Measurements from ENCODE around the gene PEAK3. TPM values are rescaled to one million over a fixed set of nuclear protein-coding genes. Genes with fewer than 3 reads are reported as not detected.

PEAK3 gene
- polyA plus RNA-seq, 3 donors = 0.04 to 0.08 (median 0.04) TPM

DNA sequence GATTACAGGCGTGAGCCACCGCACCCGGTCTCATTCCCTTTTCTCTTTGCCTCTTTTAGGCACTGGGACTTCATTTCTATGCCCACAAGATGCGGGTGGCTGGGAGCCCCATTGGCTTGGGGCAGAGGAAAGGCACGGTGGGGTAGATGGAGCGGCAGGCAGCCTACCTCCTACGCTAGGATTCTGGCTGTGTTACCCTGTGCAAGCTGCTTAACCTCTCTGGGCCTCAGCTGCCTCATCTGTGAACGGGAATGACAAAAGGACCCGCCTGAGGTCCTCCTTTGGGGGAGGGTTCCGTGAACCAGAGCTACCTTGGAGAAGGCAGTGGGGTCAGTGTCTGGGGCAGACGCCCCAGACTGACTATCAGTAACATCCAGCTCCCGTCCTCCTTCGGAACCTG is 35.3 kb upstream of the PEAK3 start:
- no peak for DNase-seq (ENCODE audit: low read depth in 3 of 3, low spot score in 2 of 3)

DNA sequence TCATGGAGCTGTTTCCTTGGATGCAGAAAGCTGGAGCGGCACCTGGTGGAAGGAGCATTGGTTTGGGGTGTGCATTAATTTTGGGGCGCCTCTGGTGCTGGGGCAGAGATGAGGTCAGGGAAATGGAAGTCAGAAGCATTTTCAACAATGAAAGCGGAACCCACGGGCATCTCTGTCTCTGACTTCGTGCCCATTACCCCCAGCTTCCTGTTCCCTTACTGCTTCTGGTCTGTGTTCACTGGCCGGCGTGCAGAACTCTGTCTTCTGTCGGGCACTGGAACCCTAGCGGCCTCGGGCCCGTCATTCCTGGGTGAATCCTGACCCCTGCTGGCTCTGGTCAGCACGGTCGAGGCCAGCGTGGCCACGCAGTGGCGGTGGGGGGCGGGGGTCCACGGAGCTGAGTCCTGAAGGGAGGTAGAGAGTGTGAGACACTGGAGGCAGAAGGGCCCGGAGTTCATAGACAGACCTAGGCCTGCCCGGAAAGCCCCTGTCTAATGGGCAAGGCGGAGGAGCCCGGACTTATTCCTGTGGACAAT is 33.9 kb upstream of the PEAK3 start:
- no peak for DNase-seq (ENCODE audit: low read depth in 3 of 3, low spot score in 2 of 3)

DNA sequence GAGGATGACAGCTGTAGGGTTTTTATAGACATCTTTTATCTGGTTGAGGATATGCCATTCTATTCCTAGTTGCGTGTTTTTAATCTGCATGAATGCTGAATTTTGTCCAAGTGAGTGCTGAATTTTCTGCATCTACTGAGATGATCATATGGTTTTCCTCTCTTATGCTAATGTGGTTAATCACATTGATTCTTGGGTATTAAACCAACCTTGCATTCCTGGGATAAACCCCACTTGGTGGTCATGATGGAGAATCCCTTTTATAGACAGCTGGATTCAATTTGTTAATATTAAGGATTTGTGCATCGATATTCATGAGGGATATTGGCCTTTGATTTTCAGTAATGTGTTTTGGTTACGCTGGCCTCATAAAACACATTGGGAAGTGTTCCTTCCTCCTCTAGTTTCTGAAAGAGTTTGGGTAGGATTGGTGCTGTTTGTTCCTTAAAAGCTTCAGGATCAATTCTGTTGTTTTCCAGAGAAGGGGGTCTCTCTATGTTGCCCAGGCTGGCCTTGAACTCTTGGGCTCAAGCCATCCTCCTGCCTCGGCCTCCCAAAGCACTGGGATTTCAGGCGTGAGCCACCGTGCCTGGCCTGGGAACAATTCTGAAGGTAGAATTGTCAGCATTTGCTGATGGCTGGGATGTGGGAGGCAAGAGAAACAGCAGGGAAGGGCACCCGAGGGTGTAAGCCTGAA is 33.3 kb upstream of the PEAK3 start:
- no peak for DNase-seq (ENCODE audit: low read depth in 3 of 3, low spot score in 2 of 3)

DNA sequence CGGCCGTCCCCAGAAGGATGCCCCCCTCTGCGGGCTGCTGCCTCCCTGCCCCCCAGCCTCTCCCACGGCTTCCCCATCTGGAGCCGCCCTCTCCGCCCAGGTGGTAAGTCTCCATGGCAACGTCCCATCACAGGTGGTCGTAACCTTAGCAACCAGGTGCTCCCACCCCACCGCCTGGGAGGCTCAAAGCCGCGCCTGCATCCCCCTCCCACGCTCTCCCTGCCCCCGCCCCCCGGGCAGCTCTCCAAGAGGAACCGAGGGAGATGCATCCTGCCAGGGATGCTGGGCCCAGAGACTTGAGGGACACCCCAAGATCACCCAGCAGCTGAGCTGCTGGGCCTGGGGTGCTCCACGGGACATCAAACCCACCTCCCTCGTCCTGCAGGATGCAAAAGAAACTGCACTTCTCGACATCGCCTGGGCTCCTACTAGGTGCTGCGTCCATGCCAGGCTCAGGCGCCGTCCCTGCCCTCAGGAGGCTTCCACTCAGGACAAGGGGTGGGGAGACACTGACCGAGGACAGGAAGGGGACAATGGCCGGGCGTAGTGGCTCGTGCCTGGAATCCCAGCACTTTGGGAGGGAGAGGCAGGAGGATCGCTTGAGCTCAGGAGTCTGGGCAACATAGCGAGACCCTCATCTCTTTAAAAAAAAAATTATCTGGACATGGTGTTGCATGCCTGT is 31.0 kb upstream of the PEAK3 start:
- no peak for DNase-seq (ENCODE audit: low read depth in 3 of 3, low spot score in 2 of 3)

DNA sequence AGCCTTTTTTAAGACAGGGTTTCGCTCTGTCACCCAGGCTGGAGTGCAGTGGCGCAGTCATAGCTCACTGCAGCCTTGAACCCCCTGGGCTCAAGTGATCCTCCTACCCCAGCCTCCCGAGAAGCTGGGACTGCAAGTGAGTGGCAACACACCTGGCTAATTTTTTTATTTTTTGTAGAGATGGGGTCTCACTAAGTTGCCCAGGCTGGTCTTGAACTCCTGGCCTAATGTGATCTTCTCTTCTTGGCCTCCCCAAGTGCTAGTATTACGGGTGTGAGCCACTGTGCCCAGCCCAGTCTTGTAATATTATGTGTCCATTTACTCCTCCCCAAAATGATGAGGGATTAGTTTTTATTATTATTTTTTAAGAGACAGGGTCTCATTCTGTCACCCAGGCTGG is 29.1 kb upstream of the PEAK3 start:
- no peak for DNase-seq (ENCODE audit: low read depth in 3 of 3, low spot score in 2 of 3)

DNA sequence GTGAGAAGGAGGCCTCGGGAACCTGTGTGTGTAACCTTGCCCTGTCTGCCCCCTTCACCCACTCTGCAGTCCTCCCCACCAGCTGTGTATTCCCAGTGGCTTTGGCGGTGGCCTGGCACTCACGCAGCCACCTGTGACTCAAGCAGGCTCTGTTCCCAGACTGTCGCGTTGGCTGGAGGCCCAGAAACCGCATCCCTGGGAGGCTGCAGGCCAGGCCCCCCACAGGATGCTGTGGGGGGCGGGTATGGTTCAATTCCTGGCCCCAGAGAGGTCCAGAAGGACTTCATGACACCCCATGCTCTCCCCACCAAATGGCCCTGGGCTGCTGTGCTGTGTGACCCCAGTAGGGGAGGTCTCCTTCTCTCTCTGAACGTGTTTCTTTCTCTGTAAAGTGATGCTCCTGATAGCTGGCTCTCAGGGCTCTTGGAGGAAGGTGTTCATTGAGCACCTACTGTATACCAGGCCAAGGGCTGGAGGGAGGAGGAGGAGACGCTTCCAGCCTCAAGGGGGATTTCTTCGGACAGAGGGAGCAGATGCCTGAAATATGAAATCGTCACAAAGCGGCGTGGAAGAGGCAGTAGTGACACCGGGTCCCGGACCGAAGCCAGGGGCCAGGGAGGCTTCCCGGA is 27.9 kb upstream of the PEAK3 start:
- DNase-seq (ENCODE audit: low read depth in 3 of 3, low spot score in 2 of 3) = no peak

DNA sequence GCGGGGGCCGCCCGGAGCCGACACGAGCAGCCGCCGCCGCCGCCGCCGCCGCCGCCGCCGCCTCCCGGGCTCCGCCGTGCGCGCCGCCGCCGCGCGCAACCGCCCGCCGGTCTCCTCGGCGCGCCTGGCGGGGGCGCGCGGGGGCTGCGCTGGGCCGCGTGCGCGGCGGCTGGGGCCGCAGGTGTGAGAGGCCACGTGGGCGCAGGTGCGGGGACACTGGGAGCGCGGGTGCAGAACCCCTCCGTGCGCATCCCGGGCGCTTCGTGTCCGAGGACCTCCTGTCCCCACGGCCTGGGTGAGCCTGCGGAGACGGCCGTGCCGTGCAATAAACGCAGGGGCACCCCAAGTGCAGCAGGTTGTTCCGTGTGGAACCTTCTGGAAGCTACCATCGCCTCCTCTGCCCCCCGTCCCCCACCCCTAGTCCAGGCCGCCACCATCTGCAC is 26.2 kb upstream of the PEAK3 start, which contains the start of gene LINGO3:
Gene LINGO3 (minus strand): TSS at position 41 of the 443 bp plus-strand sequence. CDS start 16,378 bp downstream, outside the sequence.
- DNase-seq (ENCODE audit: low read depth in 3 of 3, low spot score in 2 of 3) = no peak

DNA sequence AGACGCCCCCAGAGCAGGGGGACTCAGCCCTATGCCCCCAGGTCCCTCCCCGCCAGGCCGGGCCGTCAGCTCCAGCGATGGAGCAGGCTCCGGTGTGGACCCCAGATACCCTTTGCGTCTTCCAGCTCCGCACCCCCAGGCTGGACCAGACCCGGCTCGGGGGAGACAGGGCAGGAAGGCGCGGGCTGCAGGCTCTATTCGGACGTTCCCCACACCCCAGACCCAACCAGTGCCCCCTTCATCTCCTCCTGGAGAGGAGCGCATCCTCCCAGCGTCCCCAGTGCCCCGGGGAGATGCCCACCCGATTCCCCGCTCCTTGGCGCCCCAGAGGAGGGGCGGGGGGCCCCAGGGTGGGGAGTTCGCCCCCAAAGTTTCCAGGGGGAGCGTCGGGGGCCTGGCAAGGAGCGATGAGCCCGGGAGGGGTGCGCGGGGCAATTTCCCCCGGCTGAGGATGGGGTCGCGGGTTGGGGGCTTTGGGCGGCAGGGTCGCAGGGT is 25.6 kb upstream of the PEAK3 start:
- no peak for DNase-seq (ENCODE audit: low read depth in 3 of 3, low spot score in 2 of 3)

DNA sequence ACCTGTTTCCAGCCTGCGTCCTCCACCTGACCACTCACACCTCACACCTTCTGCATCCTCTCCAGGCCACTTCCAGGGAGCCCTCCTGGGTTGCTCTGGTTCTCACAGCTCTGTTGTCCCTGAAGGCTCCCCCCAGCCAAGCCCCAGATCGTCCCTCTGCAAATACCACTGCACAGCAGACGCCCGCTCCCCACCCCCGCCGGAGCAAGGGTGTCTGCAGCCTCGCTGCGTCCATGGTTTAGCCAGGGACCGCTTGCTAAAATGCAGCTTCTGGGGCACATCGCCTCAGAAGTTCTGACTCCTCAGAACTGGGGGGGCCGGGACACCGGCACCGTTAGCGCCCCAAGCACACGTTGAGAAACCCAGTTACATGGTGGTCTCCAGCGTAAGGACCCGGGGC is 25.0 kb upstream of the PEAK3 start:
- no peak for DNase-seq (ENCODE audit: low read depth in 3 of 3, low spot score in 2 of 3)

DNA sequence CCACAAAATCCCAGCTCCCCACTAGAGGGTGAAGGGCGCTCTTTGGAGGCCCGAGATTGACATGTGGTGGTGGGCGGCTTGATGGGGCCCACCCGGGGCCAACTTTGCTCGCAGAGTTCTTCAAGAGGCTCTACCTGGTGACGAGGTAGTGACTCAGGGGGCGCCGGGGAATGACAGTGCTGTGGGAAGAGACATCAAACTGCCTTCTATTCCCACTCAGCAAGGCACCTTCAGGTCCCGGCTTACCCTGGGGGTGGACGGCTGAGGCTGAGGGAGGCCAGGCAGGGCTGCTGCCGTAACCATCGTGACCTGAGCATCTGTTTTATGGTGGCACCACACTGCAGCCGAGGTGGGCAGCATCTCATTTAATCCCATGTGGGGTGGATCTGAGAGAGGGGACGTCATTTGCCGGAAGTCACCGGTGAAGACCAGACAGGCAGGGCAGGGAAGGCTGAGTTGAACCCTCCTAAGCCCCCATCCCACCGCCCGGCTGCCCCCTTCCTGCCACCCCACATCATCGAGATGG is 24.4 kb upstream of the PEAK3 start:
- DNase-seq (ENCODE audit: low read depth in 3 of 3, low spot score in 2 of 3) = no peak

DNA sequence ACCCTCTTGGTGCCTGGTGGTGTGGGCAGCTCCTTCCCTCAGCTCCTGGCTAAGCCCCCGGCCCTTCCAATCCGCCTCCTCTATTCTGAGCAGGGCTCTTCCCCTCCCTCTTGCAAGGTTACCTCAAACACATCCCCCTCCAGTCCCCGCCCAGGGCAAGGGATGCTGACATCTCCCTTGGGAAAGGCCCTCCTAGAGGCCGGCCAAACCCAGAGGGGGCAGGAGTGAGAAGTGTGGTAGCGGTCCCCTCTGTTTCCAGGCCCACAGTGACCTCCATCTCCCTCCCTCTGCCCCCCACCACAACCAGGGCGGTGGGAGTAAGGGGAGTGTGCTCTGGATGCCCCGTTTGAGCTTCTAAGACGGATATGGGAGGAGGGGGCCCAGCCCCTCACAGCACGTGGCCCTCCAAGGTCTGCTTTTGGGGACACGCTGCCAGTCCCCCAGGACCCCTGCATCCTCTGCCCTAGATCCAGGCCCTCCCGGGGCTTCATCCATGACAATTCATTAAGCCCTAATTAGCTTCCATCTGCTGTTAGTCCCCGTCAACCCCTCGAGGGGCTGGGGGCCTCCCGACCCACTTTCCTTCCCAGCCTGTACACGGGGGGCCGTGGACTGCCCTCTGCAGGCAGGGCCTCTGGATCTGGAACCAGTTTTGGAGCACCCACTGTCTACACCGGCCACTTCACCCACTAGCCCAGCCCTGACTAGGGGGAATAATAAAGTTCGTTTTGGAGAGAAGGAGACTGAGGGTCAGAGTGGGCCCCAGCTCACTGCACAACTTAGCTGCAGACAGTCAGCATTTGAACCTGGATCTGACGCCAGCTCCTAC is 23.7 kb upstream of the PEAK3 start:
- DNase-seq (ENCODE audit: low read depth in 3 of 3, low spot score in 2 of 3) = no peak

DNA sequence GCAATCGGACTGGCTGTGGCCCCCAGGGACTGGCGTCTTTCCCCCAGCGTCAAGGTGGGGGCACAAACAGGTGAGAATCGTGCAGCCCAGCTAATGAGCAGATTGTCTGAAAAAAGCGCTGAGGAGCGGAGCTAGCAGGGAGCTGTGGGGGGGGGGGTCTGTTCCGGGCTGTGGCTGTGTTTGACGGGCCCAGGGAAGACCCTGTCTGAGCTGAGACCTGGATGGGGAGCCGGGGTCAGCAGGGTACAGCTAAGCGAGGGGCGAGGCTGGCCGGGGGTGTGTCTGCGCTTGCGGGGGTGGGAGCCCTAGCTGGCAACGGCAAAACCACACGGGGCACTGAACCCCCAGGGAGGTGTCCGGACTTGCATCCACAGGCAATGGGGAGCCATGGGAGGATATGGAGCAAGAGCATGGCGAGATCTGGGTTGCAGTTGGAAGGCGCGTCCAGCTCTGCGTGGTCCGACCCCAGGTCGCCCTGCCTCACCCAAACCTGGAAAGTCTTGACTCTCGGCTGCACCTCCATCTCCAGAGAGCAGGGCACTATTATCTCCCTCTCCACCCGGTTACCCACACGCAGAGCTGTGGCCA is 21.3 kb upstream of the PEAK3 start:
- no peak for DNase-seq (ENCODE audit: low read depth in 3 of 3, low spot score in 2 of 3)

DNA sequence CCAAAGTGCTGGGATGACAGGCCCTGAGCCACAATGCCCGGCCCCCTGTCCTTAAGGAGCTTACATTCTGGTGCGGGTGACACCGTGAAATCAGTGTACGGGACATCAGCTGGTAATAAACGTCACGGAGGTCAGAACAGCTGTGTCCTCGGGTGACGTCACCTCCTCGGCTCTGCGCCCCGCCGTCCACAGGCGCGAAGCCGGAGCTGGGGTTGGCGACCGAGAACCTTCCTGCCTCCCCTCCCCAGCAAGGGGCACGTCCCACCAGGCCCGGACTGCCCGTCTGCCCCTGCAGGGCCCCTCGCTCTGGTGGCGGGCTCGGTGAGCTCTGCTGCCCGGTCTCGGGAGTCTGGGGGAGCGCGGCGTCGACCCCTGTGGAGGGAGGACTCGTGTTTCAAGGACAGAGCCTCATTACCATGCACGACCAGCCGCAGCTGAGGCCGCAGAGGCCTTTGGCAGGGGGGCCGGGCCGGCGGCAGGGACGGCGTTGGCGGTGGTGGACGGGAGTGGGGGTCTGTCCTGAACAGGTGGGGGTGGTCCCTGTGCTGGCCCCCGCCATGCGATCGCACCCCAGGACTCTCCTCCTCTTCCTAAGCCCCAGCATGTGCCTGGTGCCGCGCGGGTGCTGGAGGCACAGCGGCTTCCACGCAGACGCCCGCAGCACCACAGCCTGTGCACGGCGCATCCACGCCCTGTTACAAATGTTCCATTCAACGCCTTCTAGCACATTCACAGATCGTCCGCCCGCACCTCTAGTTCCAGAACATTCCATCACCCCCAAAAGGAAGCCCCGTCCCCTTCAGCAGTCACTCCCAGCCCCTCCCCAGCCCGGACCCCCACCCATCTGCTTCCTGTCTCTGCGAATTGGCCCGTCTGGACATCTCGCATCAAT is 20.6 kb upstream of the PEAK3 start:
- DNase-seq (ENCODE audit: low read depth in 3 of 3, low spot score in 2 of 3) = no peak

DNA sequence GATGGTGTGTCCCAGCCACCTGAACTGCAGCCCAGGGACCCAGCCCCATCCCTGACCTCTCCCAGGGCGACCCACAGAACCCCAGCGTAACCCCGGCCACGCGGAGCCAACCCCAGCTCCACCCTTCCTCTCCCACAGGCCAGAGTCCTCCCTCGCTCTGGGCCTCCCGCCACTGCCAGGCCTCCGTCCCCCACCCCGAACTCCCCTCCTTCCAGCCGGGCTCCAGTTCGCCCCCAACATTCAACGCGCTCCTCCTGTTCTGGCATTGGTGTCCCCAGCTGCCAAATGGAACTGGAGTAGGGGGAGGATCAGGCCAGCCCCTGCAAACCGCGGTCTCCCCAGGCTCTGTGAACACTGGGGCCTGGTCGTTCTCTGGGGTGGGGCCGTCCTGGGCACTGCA is 18.6 kb upstream of the PEAK3 start:
- DNase-seq (ENCODE audit: low read depth in 3 of 3, low spot score in 2 of 3) = no peak

DNA sequence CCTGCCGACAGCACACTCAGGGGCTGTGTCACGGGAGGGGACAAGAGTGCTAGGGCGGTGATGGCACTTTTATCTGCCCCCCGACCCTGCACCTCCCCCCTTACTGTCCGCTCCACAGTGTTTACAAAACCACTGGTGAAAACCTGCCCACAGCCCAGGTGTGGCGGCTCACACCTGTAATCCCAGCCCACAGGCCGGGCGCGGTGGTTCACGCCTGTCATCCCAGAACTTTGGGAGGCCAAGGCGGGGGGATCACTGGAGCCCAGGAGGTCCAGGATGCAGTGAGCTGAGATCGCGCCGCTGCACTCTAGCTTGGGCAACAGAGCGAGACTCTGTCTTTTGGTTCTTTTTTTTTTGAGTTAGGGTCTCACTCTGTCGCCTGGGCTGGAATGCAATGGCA is 14.2 kb upstream of the PEAK3 start:
- DNase-seq (ENCODE audit: low read depth in 3 of 3, low spot score in 2 of 3) = no peak

DNA sequence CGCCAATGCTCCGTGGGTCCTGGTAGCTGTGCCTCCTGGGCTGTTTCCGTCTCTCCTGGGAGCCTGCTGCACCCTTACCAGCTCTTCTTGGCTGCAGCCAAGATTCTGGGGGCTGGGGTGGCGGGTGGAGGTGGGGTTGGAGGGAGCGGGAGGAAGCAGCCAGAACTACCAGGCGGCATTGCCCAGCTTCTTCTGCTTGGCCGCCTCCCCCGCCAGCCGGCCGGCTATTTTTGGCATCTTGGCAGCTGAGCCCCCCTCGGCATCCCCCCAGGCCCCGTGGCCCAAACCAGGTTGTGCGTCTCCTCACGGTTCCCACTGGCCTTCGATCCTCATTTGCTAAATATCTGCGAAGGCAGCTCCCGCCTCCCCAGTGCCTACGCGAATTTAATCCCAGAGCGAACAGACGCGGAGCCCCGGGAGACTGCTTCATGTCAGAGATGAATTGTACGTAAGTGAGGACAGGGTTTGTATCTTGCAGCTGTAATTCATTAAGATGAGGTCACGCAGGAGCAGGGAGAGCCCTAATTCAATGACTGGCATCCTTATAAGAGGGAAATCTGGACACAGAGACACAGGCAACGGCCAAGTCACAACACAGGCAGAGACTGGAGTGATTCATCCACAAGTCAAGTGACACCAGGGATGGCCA is 12.8 kb upstream of the PEAK3 start:
- no peak for DNase-seq (ENCODE audit: low read depth in 3 of 3, low spot score in 2 of 3)

DNA sequence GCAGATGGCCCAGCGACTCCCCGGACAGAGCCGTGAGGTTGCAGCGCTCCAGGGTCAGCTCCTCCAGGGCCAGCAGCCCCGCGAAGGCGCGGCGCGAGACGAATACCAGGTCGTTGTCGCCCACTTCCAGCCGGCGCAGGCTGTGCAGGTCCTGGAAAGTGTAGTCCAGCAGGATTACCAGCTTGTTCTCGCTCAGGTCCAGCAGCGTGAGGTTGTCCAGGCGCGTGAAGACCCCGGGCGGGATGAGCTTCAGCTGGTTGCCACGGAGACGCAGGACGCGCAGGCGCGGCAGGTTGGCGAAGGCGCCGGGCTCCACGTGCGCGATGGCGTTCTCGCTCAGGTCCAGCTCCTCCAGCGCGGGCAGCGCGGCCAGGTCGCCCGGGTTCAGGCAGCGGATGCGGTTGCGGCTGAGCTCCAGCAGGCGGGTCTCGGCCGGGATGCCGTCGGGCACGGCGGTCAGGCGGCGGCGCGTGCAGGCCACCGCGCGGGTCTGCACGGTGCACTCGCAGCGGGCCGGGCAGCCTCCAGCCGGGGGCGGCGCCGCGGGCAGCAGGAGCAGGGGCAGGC is 9.3 kb upstream of the PEAK3 start:
- no peak for DNase-seq (ENCODE audit: low read depth in 3 of 3, low spot score in 2 of 3)

Measured in right renal cortex interstitium (tissue), 3 donors.